ENCODE data around the gene ADM2.

GRCh38 chr22:50477923-50478322 lies 3.4 kb upstream of the ADM2 start:
- TF ChIP-seq TARDBP (IDR thresholded peaks at IDR 0.05) (no peak), FOXM1 (IDR thresholded peaks at IDR 0.05; ENCODE audit: borderline replicate concordance) (no peak), SP1 (IDR thresholded peaks at IDR 0.05) (no peak), ZNF384 (IDR thresholded peaks at IDR 0.05) (no peak)

Data from HEK293T (cell line).